UCSD-AML1 (cell line): ENCODE results near the gene USP4.
"Not testable (repeated sequence)": the region's sequence is repeated elsewhere in the genome, so short reads cannot be mapped to it uniquely, and the experiment has no call there.

Experiments
- DNase-seq: peaks from one replicate; lab custom pipeline; 2025; ENCODE audit not compliant: unreplicated experiment; lab: John Stamatoyannopoulos, UW

The USP4 gene

GRCh38 chr3:49351521-49352011 is 11.7 kb upstream of the USP4 start:
- DNase-seq, result no peak

- DNase-seq, result peak; percentile 44
These were observed 9.7 kb upstream of the USP4 start for GRCh38 chr3:49349348-49350114.

- DNase-seq, result not testable (repeated sequence)
These were observed 8.5 kb upstream of the USP4 start for GRCh38 chr3:49348361-49348760.

GRCh38 chr3:49346797-49347251 is 7.0 kb upstream of the USP4 start:
- DNase-seq, result no peak

GRCh38 chr3:49343163-49343562 is 3.3 kb upstream of the USP4 start:
- no peak for DNase-seq

GRCh38 chr3:49341996-49342395 is 2.1 kb upstream of the USP4 start:
- no peak for DNase-seq

GRCh38 chr3:49339581-49339940 is 292 bp downstream of the USP4 start:
- no peak for DNase-seq

- DNase-seq, result no peak
These were observed 5.8 kb downstream of the USP4 start for GRCh38 chr3:49333916-49334633.

- DNase-seq, result no peak
These were observed 6.8 kb downstream of the USP4 start for GRCh38 chr3:49333091-49333490.

- no peak for DNase-seq
These were observed 10.7 kb downstream of the USP4 start for GRCh38 chr3:49329186-49329585.

- not testable (repeated sequence) for DNase-seq
These were observed 11.5 kb downstream of the USP4 start for GRCh38 chr3:49328350-49328749.

- DNase-seq, result no peak
These were observed 12.4 kb downstream of the USP4 start for GRCh38 chr3:49327485-49327884.

- DNase-seq, result no peak
These were observed 15.1 kb downstream of the USP4 start for GRCh38 chr3:49324768-49325167.

- no peak for DNase-seq
These were observed 23.0 kb downstream of the USP4 start for GRCh38 chr3:49316696-49317457.

- no peak for DNase-seq
These were observed 25.8 kb downstream of the USP4 start for GRCh38 chr3:49313896-49314688.

GRCh38 chr3:49311283-49311682 is 28.6 kb downstream of the USP4 start:
- no peak for DNase-seq

- no peak for DNase-seq
These were observed 29.2 kb downstream of the USP4 start for GRCh38 chr3:49310677-49311076.

GRCh38 chr3:49305608-49306007 is 34.2 kb downstream of the USP4 start:
- DNase-seq, result no peak

- no peak for DNase-seq
These were observed 37.2 kb downstream of the USP4 start for GRCh38 chr3:49302613-49303012.

GRCh38 chr3:49300595-49300994 is 39.3 kb downstream of the USP4 start:
- DNase-seq, result no peak

GRCh38 chr3:49298511-49298910 is 41.3 kb downstream of the USP4 start:
- no peak for DNase-seq
